Parathyroid adenoma (tissue), 2 donors: Measurements from ENCODE around the gene CIAPIN1.

ENCODE experiments used
- H2AFZ ChIP-seq: fragments of 300-600 bp; sonication (generic); one replicate; pipeline ENCODE4 v1.7.0; 2017; ENCODE audit warnings: antibody characterized with exemption, mild to moderate bottlenecking
- H3K27ac ChIP-seq: fragments of 300-600 bp; sonication (generic); one replicate; pipeline ENCODE4 v1.7.0; 2017
- H3K27me3 ChIP-seq: fragments of 300-600 bp; sonication (generic); one replicate; pipeline ENCODE4 v1.7.0; 2017; ENCODE audit warnings: low read length; ENCODE audit not compliant: control insufficient read depth, insufficient read depth
- H3K36me3 ChIP-seq: fragments of 300-600 bp; sonication (generic); one replicate; pipeline ENCODE4 v1.7.0; 2017; ENCODE audit warnings: low read length; ENCODE audit not compliant: control insufficient read depth, insufficient read depth
- H3K4me1 ChIP-seq: fragments of 300-600 bp; sonication (generic); one replicate; pipeline ENCODE4 v1.7.0; 2017; ENCODE audit warnings: control low read depth
- H3K4me2 ChIP-seq: fragments of 300-600 bp; sonication (generic); one replicate; pipeline ENCODE4 v1.7.0; 2017; ENCODE audit warnings: low read length
- H3K4me3 ChIP-seq: fragments of 300-600 bp; sonication (generic); one replicate; pipeline ENCODE4 v1.7.0; 2017; ENCODE audit warnings: low read depth, low read length
- H3K79me2 ChIP-seq: fragments of 300-600 bp; sonication (generic); one replicate; pipeline ENCODE4 v1.7.0; 2017; ENCODE audit warnings: control low read depth
- H3K9ac ChIP-seq: fragments of 300-600 bp; sonication (generic); one replicate; pipeline ENCODE4 v1.7.0; 2017; ENCODE audit warnings: mild to moderate bottlenecking
- H3K9me3 ChIP-seq: fragments of 300-600 bp; sonication (generic); one replicate; pipeline ENCODE4 v1.7.0; 2017; ENCODE audit warnings: low read length; ENCODE audit not compliant: control insufficient read depth
- CTCF ChIP-seq: fragments of 300-600 bp; sonication (generic); IDR thresholded peaks from one replicate; pipeline ENCODE4 v1.7.0; 2017; ENCODE audit warnings: antibody characterized with exemption, mild to moderate bottlenecking
- donor health status: primary hyperparathyroidism.

The CIAPIN1 gene

GRCh38 chr16:57485916-57486857 is 39.0 kb upstream of the CIAPIN1 start, which contains the start of gene DOK4:
DOK4 (minus strand) TSS chr16:57486493; CDS start chr16:57479507, 6,986 bp downstream.
- peak within 1 kb of the TSS; percentile 74 for H3K4me2 ChIP-seq
- H3K27ac ChIP-seq = peak within 1 kb of the TSS; percentile 75
- peaks cover 9% of the 10 kb centered on the region for H3K79me2 ChIP-seq
- H3K27me3 ChIP-seq = no peaks in the 10 kb centered on the region
- peak within 1 kb of the TSS; percentile 85 for H3K4me3 ChIP-seq
- H2AFZ ChIP-seq = peak within 1 kb of the TSS; percentile 87
- peaks cover 15% of the 10 kb centered on the region for H3K4me1 ChIP-seq
- H3K36me3 ChIP-seq = no peaks in the 10 kb centered on the region
- no peaks in the 10 kb centered on the region for H3K9me3 ChIP-seq
- H3K9ac ChIP-seq = peak within 1 kb of the TSS; percentile 79
- TF ChIP-seq CTCF = no peak

GRCh38 chr16:57485091-57485915 is 38.1 kb upstream of the CIAPIN1 start:
- H3K9ac ChIP-seq = peak overlapping the region; percentile 79
- H3K27me3 ChIP-seq = no peaks in the 10 kb centered on the region
- no peaks in the 10 kb centered on the region for H3K36me3 ChIP-seq
- peaks cover 11% of the 10 kb centered on the region for H3K79me2 ChIP-seq
- H3K4me2 ChIP-seq = peak overlapping the region; percentile 74
- no peaks in the 10 kb centered on the region for H3K9me3 ChIP-seq
- peak overlapping the region; percentile 85 for H3K4me3 ChIP-seq
- TF ChIP-seq CTCF = no peak
- peak overlapping the region; percentile 75 for H3K27ac ChIP-seq
- H2AFZ ChIP-seq = peak overlapping the region; percentile 87
- peaks cover 15% of the 10 kb centered on the region for H3K4me1 ChIP-seq

- H2AFZ ChIP-seq = peak overlapping the region; percentile 51
- peak overlapping the region; percentile 41 for H3K27ac ChIP-seq
- peaks cover 15% of the 10 kb centered on the region for H3K79me2 ChIP-seq
- no peak for TF ChIP-seq CTCF
- no peaks in the 10 kb centered on the region for H3K27me3 ChIP-seq
- no peaks in the 10 kb centered on the region for H3K36me3 ChIP-seq
- H3K4me1 ChIP-seq = peaks cover 15% of the 10 kb centered on the region
- no peak overlapping the region for H3K9ac ChIP-seq
- H3K4me3 ChIP-seq = no peak overlapping the region
- no peaks in the 10 kb centered on the region for H3K9me3 ChIP-seq
- peak overlapping the region; percentile 47 for H3K4me2 ChIP-seq
These were observed 37.4 kb upstream of the CIAPIN1 start for GRCh38 chr16:57484515-57485005.

GRCh38 chr16:57483725-57484514 is 36.7 kb upstream of the CIAPIN1 start:
- no peak overlapping the region for H3K4me3 ChIP-seq

More at GRCh38 chr16:57483725-57484514, 36.7 kb upstream of the CIAPIN1 start:
- Histone ChIP-seq H3K9ac (no peak overlapping the region), H3K4me1 (peaks cover 15% of the 10 kb centered on the region), H3K9me3 (no peaks in the 10 kb centered on the region), H3K27ac (peak overlapping the region; percentile 41), H2AFZ (peak overlapping the region; percentile 51), H3K79me2 (peaks cover 16% of the 10 kb centered on the region), H3K27me3 (no peaks in the 10 kb centered on the region), H3K4me2 (peak overlapping the region; percentile 47), H3K36me3 (no peaks in the 10 kb centered on the region)
- TF ChIP-seq CTCF = no peak
